GM18873 (cell line): ENCODE data around the gene THRAP3.
"Not testable (repeated sequence)": the region's sequence is repeated elsewhere in the genome, so short reads cannot be mapped to it uniquely, and the experiment has no call there.

ENCODE experiments used
- ATAC-seq: cut with Tn5 transposase; IDR thresholded peaks from one replicate; pipeline ENCODE4 v1.9.1; 2021; ENCODE audit warnings: mild to moderate bottlenecking, moderate library complexity, moderate number of reproducible peaks; ENCODE audit not compliant: unreplicated experiment, low FRiP score

Gene THRAP3

GRCh38 chr1:36247538-36247937 lies 23.3 kb downstream of the THRAP3 start:
- ATAC-seq = no peak

- ATAC-seq = no peak
Observed at GRCh38 chr1:36248250-36248894, 24.1 kb downstream of the THRAP3 start.

GRCh38 chr1:36251794-36252481 lies 27.7 kb downstream of the THRAP3 start:
- ATAC-seq = no peak

- not testable (repeated sequence) for ATAC-seq
Observed at GRCh38 chr1:36252482-36252824, 28.2 kb downstream of the THRAP3 start.

- ATAC-seq = no peak
Observed at GRCh38 chr1:36253161-36253862, 29.1 kb downstream of the THRAP3 start.

GRCh38 chr1:36256558-36257374 lies 32.5 kb downstream of the THRAP3 start:
- no peak for ATAC-seq

- ATAC-seq = no peak
Observed at GRCh38 chr1:36257375-36257767, 33.1 kb downstream of the THRAP3 start.

GRCh38 chr1:36258960-36259344 lies 34.7 kb downstream of the THRAP3 start:
- no peak for ATAC-seq

- ATAC-seq = no peak
Observed at GRCh38 chr1:36268981-36269380, 44.7 kb downstream of the THRAP3 start.

- no peak for ATAC-seq
Observed at GRCh38 chr1:36269408-36269838, 45.2 kb downstream of the THRAP3 start.

GRCh38 chr1:36273024-36273423 lies 48.8 kb downstream of the THRAP3 start:
- no peak for ATAC-seq

GRCh38 chr1:36274201-36274600 lies 50.0 kb downstream of the THRAP3 start:
- ATAC-seq = no peak

- no peak for ATAC-seq
Observed at GRCh38 chr1:36276688-36277087, 52.4 kb downstream of the THRAP3 start.

- no peak for ATAC-seq
Observed at GRCh38 chr1:36279110-36279788, 55.0 kb downstream of the THRAP3 start.

- ATAC-seq = no peak
Observed at GRCh38 chr1:36279789-36280296, 55.6 kb downstream of the THRAP3 start.

- ATAC-seq = no peak
Observed at GRCh38 chr1:36284061-36284460, 59.8 kb downstream of the THRAP3 start.

- ATAC-seq = no peak
Observed at GRCh38 chr1:36284517-36284916, 60.3 kb downstream of the THRAP3 start.

- ATAC-seq = no peak
Observed at GRCh38 chr1:36285443-36286101, 61.3 kb downstream of the THRAP3 start.

GRCh38 chr1:36286802-36287201 lies 62.6 kb downstream of the THRAP3 start:
- no peak for ATAC-seq

GRCh38 chr1:36287595-36287994 lies 63.4 kb downstream of the THRAP3 start:
- no peak for ATAC-seq
